ENCODE results near the gene TMEM54.

Gene TMEM54

DNA sequence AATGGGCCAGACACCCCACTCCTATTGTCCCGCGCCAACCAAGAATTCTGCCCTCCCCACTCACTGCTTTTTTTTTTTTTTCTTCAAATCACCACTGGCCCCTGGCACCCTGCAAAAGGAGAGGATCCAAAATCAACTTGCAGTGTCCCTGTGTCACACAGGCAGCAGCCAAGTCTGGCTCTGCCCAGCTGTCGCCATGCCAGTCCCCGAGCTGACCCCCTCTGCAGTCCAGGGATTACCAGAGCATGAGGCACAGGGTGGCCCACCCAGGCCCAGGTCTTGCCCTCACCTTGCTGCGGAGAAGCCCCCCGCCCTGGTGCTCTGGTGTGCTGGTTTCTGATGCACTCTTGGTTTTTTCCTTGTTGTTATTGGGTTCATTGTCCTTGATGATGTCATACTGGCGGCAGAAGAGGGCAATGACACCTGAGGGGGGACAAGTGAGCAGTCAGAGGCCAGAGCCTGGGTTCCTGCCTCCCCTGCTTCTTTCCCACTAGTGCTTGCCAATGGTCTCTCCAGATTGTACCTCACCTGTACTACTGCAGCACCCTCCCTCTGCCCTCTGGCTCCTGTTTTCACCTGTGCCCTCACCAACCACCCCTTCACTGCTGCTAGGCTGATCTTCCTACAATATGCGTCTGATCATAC lies 36.7 kb downstream of the TMEM54 start:
- no peak for DNase-seq

DNA sequence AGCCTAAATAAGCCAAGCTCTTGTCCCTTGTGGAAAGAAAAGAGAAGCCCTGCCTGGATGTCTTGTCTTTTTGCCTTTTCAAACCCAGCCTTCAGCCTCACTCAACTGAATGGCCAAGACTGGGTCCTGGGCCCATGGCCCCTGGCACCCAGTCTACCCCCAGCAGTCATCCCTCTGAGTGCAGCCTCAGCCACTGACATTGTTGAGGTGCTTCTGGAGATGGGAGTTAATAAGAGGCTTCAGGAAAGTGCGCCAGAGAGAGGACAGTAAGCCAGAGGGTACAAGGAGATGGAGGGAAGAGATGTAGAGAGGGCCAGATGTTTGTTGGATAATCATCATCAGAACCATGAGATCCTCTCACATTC lies 37.3 kb downstream of the TMEM54 start:
- DNase-seq, result no peak

DNA sequence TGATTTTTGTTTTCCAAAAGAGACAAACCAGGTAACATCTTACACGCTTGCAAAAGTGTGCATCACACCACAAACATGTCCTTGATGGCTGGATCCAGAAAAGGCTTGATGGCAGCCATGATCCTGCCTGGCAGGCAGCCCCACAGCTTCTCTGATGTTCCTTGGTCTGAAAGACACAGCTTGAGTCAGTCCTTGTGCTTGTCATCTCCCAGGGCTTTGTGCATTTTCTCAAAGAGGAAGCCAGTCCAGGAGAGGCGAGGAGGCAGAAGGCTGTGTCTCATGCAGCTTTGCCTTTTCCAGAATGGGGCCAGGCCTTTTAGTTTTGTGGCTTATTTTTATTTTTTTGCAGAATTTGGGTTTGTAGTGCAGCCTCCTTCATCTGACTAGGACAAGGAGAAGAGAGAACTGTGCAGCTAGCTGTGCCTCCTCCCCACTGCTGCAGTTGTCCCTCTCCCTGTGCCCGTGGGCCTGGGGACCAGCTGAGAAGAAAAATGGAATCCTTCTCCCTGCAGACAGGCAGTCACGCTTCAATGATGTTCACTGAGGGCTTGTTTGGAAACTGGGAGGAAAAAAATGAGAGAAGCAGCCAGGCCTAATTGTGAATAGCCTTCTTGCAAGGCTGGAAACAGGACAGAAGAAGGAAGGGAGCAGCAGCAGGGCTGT lies 37.8 kb downstream of the TMEM54 start:
- no peak for DNase-seq

DNA sequence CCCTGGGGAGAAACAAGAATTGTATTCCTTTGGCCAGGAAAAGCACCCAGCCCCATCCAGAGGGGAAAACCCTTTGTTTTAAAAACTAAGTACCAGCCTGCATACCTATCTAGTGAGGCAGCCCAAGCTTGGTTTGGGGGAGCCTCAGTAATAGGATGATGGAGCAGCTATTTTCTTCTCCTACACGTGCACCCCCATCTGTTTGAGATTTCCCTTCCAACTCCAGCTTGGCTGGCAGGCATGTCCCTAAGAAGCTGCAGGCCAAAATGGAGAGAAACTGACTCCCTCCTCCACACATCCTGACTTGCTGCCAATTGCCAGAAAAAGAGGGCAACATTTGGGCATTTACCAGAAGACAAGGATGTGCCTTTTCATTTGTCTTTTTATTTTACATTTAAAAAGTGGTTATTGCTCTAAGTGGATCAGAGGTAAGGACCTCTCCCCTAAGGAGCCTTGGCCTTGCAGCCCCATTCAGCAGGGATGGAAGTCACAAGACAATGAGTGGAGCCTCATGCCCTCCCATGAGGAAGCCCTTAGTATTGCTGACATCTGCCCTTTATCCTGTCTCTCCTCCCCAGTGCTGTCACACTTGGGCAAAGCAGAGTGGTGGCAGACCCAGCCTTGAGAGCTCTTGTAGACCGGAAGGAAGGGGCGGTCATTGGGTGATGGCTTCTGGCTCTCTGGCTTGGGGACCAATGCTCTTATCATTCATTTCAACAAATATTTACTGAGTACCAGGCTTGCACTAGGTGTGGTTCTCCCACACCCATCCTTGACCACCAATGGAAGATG lies 39.1 kb downstream of the TMEM54 start:
- no peak for DNase-seq

DNA sequence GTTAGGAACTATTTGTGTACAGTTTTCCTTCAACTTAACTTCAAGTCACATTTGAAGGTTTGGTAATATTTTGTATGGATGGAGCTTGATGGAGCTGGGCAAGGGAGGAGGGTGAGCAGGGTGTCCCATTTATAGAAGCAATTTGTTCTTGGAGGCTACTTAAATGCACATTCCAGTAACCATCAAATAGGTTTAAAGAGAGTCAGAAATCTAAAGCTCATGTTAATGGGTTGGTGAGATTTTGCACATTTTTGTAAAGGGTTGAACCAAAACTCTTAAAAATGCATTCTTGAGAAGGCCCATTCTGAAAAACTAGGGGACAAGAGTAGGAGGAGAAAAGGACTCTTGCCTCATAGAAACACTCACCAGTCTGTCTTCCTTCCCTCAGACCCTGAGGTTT lies 40.6 kb downstream of the TMEM54 start:
- DNase-seq, result no peak

DNA sequence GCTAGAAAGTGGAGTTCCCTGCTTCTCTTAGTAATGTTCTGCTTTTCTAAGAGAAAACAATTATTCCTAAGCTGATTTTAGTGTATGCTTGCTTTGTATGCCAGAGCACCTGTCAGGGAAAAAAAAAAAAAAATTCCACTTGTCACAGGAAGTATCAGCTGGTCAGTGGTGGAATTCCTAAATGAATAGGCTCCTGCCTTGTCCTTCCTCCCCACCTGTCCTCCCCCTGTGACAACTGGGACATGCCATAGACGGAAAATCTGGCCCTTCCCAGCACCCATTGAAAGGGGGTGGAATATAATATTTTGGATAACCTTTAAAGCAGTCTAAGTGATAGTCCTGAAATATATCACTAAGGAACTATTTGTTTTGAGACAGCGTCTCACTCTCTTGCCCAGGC lies 41.3 kb downstream of the TMEM54 start:
- DNase-seq, result no peak

DNA sequence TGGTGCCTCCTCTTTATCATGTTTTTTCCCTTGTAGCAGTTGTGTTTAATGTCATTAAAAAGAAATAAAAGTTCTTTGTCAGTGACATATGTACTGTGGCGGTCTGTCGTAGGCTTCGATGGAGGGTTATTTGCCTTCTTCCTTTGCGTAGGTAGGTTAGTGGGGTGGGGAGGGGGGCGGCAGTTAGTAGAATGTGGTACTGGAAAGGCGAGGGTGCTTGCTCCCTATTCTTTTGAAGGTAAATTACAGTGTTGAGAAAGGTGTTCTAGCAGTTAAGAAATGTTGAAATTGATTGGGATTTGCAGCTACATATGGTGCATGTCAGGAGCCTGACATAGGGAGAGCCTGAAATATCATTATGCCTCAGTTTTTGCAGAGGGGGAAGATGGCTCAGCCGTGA lies 42.4 kb downstream of the TMEM54 start:
- no peak for DNase-seq

DNA sequence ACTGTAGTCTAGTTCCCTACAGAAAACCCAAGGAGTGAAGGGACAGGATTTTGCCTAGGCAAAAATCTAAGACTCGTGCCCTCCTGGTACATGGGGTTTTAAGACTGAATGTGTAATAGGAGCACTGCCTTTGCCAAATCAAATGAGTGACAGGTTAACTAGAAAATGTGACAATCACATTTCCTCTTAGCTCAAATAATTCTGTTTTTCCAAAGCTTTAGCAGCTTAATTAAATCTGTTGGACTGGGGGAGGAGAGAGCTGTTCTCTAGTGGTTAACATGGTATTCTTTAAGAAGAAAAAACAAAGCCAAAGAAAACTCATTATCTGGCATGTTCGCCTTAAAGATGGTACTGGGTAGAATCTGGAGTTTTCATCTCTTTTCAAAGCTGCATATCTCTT lies 43.1 kb downstream of the TMEM54 start:
- no peak for DNase-seq

DNA sequence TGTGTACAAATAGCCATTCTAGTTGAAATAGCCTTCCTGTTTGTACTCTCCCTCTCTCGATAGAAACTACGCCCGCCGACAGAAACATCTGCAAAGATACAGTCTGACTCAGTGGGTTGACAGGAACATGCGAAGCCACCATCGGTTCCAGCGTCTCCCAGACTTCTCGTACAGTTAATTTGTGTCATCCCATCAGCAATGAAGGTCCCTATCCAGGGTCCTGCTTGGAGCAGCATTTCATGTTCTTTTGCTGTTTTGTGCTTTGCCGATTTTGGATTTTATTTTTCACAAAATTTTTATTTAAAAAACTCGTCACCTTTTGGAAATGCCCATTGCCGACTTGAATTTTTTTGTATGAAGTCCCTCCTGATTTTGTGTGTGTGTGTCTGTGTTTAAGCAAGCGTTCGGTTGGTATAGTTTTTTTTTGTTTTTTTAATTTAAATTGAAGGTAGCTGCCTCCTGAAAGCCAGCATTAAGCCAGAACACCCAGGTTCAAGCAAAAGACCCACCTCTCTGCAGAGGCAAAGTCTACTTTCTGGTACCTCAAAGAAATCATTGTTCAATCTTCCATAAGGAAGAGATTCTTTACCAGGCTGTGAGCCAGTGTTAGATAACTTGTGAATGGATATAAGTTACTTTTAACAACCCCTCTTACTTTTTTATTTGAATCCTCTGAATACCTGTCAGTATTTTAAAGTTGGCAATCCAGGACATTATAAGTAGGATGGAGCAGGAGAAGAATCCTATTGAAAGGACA lies 45.1 kb downstream of the TMEM54 start:
- no peak for DNase-seq

DNA sequence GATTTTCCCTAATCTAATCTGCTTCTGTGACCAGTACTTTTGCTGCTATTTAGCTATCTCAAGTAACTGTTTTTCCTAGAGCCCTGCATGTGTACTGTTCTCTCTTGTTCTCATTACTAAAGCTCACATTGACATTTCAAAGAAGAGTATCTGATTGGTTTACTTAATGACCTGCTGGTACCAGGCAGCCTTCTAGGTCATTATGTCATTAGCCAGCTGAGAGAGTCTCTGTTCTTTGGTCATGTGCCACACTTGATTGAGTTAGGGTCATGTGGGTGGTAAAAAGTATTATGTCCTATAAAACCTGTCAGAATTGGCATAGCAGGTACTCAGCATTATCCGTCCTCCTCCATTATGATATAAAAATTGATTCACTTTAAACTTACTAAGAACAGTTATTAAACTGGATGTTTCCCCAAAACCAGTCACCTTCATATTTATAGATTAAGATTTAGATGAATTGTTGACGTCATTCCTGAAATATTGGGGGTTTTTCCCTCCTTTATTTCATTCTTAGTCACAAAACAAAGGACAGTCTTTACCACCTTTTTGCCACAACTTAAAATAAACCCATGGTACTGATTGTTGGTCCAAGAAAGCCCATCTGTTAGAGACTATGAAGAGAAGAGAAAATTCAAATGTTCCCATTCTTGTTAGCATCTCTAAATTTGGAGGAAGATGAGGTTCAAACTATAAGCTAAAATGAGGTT lies 52.7 kb downstream of the TMEM54 start:
- DNase-seq, result no peak

Data from right kidney (tissue), 1 donor.